OCI-LY3 (cell line): ENCODE measurements around the gene NCAPG2.

Source experiments
- H2AFZ ChIP-seq: fragments of 200-600, 300-600 bp; shearing (Covaris generic); 2 replicates; pipeline ENCODE4 v1.6.0; 2014; ENCODE audit warnings: antibody characterized with exemption, low read depth, low read length
- H3K27ac ChIP-seq: fragments of 200-600, 300-600 bp; sonication (generic); 2 replicates; pipeline ENCODE4 v1.5.1; 2014; ENCODE audit warnings: mild to moderate bottlenecking, low read length, moderate library complexity, mixed read lengths
- H3K27me3 ChIP-seq: fragments of 200-600, 300-600 bp; sonication (generic); 2 replicates; pipeline ENCODE4 v1.6.1; 2014; ENCODE audit warnings: low read depth, low read length, mixed read lengths
- H3K36me3 ChIP-seq: fragments of 200-600, 300-600 bp; sonication (generic); replicated peaks from 2 replicates; pipeline ENCODE3; 2014; ENCODE audit warnings: low read depth, low read length, mixed read lengths
- H3K4me1 ChIP-seq: fragments of 300-600, 200-600 bp; sonication (generic); 2 replicates; pipeline ENCODE4 v1.6.1; 2014; ENCODE audit warnings: low read length, mixed read lengths
- H3K4me2 ChIP-seq: fragments of 200-600, 300-600 bp; sonication (generic); 2 replicates; pipeline ENCODE4 v1.6.1; 2014; ENCODE audit warnings: low read length, mixed read lengths
- H3K4me3 ChIP-seq: fragments of 300-600, 200-600 bp; sonication (generic); 2 replicates; pipeline ENCODE4 v1.5.1; 2014; ENCODE audit warnings: antibody characterized with exemption, mild to moderate bottlenecking, low read length, moderate library complexity
- H3K79me2 ChIP-seq: fragments of 300-600, 200-600 bp; shearing (Covaris generic); 2 replicates; pipeline ENCODE4 v1.6.1; 2014; ENCODE audit warnings: mild to moderate bottlenecking, low read length, mixed read lengths
- H3K9ac ChIP-seq: fragments of 300-600, 200-600 bp; shearing (Covaris generic); 2 replicates; pipeline ENCODE4 v1.6.0; 2014; ENCODE audit warnings: mild to moderate bottlenecking, low read length, moderate library complexity
- H3K9me3 ChIP-seq: fragments of 200-600, 300-600 bp; shearing (Covaris generic); 2 replicates; pipeline ENCODE4 v1.6.1; 2014; ENCODE audit warnings: low read length, mixed read lengths; ENCODE audit not compliant: insufficient read depth
- H4K20me1 ChIP-seq: fragments of 200-600, 300-600 bp; sonication (generic); 2 replicates; pipeline ENCODE4 v1.6.1; 2016; ENCODE audit warnings: low read length, mixed read lengths; ENCODE audit not compliant: insufficient read depth
- EZH2phosphoT487 ChIP-seq: fragments of 200-600 bp; shearing (Covaris generic); IDR thresholded peaks from 2 replicates; pipeline ENCODE4 v1.6.1; 2018; ENCODE audit warnings: antibody characterized with exemption, mixed run types, low read depth
- TF ChIP-seq, protein P1 (sequence below): fragments of 200-600, 300-600 bp; sonication (generic); IDR thresholded peaks from 2 replicates; pipeline ENCODE4 v1.5.1; 2014; ENCODE audit warnings: antibody characterized with exemption, low read length, low read depth

Gene NCAPG2

DNA sequence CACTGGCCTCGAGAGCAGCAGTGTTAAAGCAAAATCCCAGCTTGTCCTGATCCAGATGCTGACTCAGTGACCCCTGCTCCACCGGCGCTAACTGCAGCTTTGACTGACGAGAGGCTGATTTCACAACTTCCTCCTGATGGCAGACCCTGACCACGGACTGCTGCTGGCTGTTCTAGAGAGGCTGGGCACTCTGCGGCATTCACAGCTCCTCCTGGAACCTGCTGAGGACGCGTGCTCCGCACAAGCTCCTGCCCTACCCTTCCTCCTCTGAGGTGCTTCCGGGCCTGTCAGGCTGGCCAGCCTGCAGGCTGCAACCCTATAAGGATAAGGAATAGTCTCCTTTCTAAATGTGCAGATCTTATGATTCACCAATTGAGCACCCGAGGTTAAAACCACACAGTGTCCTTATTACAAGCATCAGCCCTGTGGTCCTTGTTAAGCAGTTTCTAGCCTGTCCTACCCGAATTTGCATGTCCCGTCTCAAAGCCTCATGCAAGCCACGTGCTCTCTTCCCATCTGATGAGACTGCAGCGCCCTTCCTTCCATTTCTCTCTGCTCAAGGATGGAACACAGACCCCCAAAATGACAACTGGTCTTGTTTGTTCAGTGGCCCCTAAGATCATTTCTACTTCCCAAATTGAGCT is 35.5 kb upstream of the NCAPG2 start:
- Histone ChIP-seq H3K79me2 (no peaks in the 10 kb centered on the region), H3K36me3 (peaks cover 16% of the 10 kb centered on the region), H3K9me3 (no peaks in the 10 kb centered on the region), H3K9ac (no peak overlapping the region), H3K27me3 (no peaks in the 10 kb centered on the region), H3K4me3 (no peak overlapping the region), H4K20me1 (no peaks in the 10 kb centered on the region), H3K4me2 (no peak overlapping the region), H2AFZ (no peak overlapping the region), H3K4me1 (no peaks in the 10 kb centered on the region), H3K27ac (no peak overlapping the region)
- no peak for TF ChIP-seq EZH2phosphoT487
- TF ChIP-seq, protein P1, sequence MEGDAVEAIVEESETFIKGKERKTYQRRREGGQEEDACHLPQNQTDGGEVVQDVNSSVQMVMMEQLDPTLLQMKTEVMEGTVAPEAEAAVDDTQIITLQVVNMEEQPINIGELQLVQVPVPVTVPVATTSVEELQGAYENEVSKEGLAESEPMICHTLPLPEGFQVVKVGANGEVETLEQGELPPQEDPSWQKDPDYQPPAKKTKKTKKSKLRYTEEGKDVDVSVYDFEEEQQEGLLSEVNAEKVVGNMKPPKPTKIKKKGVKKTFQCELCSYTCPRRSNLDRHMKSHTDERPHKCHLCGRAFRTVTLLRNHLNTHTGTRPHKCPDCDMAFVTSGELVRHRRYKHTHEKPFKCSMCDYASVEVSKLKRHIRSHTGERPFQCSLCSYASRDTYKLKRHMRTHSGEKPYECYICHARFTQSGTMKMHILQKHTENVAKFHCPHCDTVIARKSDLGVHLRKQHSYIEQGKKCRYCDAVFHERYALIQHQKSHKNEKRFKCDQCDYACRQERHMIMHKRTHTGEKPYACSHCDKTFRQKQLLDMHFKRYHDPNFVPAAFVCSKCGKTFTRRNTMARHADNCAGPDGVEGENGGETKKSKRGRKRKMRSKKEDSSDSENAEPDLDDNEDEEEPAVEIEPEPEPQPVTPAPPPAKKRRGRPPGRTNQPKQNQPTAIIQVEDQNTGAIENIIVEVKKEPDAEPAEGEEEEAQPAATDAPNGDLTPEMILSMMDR = no peak

- Histone ChIP-seq H3K4me2 (no peak overlapping the region), H3K4me1 (no peaks in the 10 kb centered on the region), H3K9me3 (no peaks in the 10 kb centered on the region), H3K4me3 (no peak overlapping the region), H3K79me2 (no peaks in the 10 kb centered on the region), H3K27me3 (no peaks in the 10 kb centered on the region), H2AFZ (no peak overlapping the region), H3K27ac (no peak overlapping the region), H4K20me1 (no peaks in the 10 kb centered on the region), H3K9ac (no peak overlapping the region), H3K36me3 (peaks cover 16% of the 10 kb centered on the region)
- no peak for TF ChIP-seq EZH2phosphoT487
- TF ChIP-seq, protein P1 = no peak
Observed at GRCh38 chr7:158738841-158739240, 34.2 kb upstream of the NCAPG2 start.

DNA sequence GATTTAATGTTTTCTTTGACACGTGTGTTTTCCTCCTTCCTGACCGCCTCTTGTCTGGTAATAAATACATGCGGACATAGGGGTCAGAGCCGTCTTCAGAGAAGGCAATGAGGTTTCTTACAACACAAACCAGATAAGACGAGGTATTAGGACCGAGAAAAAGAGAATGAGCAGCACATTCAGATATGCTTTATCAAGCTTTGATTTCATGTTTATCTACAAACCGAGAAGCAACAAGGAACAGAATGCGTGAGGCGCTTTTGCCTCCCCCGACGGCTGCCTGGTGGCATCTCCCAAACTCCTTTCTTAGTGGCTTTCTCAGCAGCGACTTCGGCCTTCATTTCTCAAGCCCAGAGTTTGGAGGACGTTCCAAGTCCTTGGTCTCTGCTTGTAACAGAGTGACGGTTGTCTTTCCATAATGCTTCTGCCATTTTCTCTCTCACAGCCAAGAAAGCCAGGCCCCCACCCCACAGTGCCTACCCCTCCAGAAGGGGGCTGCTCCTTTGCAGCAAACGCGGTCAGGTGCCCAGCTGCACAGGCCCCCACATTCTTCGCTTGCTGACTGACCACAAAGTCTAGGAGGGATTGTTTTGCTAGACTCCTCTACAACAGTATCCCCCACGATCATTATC is 32.6 kb upstream of the NCAPG2 start:
- Histone ChIP-seq H3K27me3 (no peaks in the 10 kb centered on the region), H4K20me1 (no peaks in the 10 kb centered on the region), H3K9ac (no peak overlapping the region), H3K4me1 (no peaks in the 10 kb centered on the region), H3K9me3 (no peaks in the 10 kb centered on the region), H3K27ac (no peak overlapping the region), H3K4me3 (no peak overlapping the region), H3K36me3 (peaks cover 16% of the 10 kb centered on the region), H3K4me2 (no peak overlapping the region), H2AFZ (no peak overlapping the region), H3K79me2 (no peaks in the 10 kb centered on the region)
- TF ChIP-seq, protein P1 = no peak
- no peak for TF ChIP-seq EZH2phosphoT487

- peaks cover 11% of the 10 kb centered on the region for H3K36me3 ChIP-seq
- H3K4me1 ChIP-seq = no peaks in the 10 kb centered on the region
- no peaks in the 10 kb centered on the region for H3K27me3 ChIP-seq
- no peak overlapping the region for H3K9ac ChIP-seq
- H3K9me3 ChIP-seq = no peaks in the 10 kb centered on the region
- TF ChIP-seq, protein P1 = no peak
- no peak for TF ChIP-seq EZH2phosphoT487
- H4K20me1 ChIP-seq = no peaks in the 10 kb centered on the region
- no peak overlapping the region for H3K27ac ChIP-seq
- no peak overlapping the region for H3K4me2 ChIP-seq
- no peaks in the 10 kb centered on the region for H3K79me2 ChIP-seq
- no peak overlapping the region for H2AFZ ChIP-seq
- no peak overlapping the region for H3K4me3 ChIP-seq
Observed at GRCh38 chr7:158735935-158736334, 31.3 kb upstream of the NCAPG2 start.
